GM23248 (cell line): ENCODE results near the gene LIFR.

Experiments
- EZH2 ChIP-seq: fragments of 200-600 bp; sonication (generic); IDR thresholded peaks from 2 replicates; pipeline ENCODE4 v1.6.1; 2018; ENCODE audit warnings: antibody characterized with exemption, mild to moderate bottlenecking; ENCODE audit not compliant: insufficient read depth, poor library complexity, severe bottlenecking
- EZH2phosphoT487 ChIP-seq: fragments of 200-600 bp; sonication (generic); IDR thresholded peaks from 2 replicates; pipeline ENCODE4 v1.6.1; 2018; ENCODE audit warnings: antibody characterized with exemption, moderate library complexity, mild to moderate bottlenecking, low read depth; ENCODE audit not compliant: insufficient read depth

DNA sequence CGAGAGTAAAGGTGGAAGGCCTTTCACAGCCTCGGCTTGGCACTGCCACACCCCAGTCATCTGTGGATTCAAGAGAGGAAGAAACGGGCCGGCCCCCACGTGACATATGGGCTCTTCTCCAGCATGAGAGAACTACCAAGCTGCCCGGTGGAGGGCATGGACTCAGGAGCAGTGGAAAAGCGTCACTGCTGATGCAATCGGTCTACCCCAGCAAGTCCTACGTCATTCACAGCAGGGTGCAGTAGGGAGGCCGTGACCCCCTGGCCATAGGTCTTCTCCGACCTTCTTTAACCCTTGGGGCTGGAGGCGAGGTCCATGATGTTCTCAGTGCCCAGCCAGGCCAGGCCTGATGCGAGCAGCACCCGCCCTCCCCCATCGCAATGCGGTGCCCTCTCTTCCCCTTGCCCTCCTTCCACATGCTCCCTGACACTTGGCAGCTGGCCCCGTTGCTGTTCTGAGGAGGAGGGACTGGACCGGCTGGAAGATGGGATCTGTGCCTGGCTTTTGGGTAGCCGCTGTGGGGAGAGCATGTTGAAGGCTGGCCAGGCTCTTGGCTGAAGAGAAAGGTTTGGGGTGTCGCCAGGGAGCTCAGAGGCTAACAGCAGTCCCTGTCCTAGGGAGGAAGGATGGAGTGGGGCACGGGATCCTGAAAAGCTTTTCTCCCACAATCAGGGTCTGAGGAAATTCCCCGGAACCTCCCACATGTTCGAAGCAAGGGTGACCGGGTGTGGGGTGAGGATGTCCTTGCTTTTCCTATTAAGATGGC lies 89.8 kb downstream of the LIFR start:
- no peak for TF ChIP-seq EZH2
- TF ChIP-seq EZH2phosphoT487: no peak
